HG02588 (cell line): Measurements from ENCODE around the gene DPAGT1.

ENCODE experiments used
- ATAC-seq: cut with Tn5 transposase; IDR thresholded peaks from one replicate; pipeline ENCODE4 v1.9.1; 2021; ENCODE audit warnings: mild to moderate bottlenecking, moderate library complexity; ENCODE audit not compliant: unreplicated experiment

Gene DPAGT1

GRCh38 chr11:119095066-119095880 lies 6.4 kb downstream of the DPAGT1 start:
- ATAC-seq: peak; percentile 76

DNA sequence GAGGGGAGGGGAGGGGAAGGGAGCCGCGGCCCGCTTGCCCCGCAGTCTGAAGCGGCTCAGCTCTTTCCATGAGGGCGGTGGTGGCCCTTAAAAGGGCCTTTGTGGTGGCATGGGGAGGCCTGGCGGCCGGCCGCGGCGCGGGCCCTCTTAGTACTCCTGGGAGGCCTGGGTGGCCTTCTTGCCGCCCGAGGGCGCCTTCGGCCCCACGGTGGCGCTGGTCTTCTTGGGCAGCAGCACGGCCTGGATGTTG lies 6.9 kb downstream of the DPAGT1 start:
- peak; percentile 40 for ATAC-seq

DNA sequence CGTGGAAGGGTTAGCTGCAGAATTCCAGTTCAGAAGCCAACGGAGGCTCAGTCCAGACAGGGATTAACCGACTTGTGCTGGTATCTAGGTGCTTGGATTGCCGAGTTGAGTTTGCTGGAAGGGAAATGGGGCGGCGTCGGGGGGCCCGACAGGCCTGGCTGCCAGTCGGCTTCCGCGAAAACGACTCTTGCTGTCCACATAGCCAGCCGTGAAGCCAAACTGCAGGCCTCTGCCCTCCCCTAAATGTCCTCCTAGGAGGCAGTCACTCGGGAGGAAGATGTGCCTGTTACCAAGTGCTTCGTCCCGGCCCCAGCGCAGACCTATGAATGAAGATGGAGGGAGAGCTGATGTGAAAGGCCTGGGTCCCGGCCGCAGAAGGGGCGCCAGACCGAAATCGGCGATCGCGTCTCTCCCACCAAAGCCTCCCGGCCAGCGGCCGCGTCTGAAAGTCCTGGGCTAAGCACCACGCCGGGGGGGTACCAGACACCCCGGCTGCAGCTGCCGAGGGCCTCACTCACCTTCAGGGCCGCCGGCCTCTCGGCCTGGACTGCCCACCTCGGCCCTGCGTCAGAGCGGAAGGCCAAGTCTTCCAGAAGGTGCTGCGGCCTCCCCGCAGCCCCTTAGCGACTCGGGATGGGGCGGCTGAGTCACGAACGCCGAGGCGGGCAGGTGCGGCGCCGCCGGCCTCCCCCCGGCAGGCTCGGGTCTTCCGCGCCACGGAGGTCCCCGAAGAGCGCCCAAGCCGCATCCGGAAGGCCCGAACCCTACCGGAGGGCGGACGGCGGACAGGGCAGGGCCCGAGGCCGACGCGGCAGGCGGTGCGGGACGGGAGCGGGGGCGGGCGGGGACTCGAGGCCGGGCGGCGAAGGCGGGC lies 7.5 kb downstream of the DPAGT1 start:
- peak; percentile 9 for ATAC-seq

GRCh38 chr11:119092880-119093842 lies 8.5 kb downstream of the DPAGT1 start:
- no peak for ATAC-seq

- ATAC-seq: no peak
Observed at GRCh38 chr11:119091966-119092879, 9.4 kb downstream of the DPAGT1 start.

DNA sequence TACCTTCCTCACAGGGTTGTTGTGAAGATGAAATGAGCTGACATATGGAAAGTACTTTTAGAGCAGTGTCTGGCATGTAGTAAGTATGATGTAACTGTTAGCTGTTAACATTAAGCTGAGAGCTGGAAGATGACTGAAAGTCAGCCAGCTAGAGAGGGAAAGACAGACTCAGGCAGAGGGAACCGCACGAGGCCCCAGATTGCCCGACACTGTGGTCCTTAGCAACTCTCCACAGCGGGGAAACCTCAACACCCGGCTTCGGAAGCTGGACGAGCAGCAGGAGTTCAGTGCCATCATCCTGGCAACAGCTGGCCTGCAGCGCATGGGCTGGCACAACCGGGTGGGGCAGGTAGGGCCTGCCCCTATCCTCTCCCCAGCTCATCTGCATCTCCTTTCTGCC lies 10.5 kb downstream of the DPAGT1 start:
- no peak for ATAC-seq

GRCh38 chr11:119089319-119089718 lies 12.3 kb downstream of the DPAGT1 start:
- no peak for ATAC-seq

DNA sequence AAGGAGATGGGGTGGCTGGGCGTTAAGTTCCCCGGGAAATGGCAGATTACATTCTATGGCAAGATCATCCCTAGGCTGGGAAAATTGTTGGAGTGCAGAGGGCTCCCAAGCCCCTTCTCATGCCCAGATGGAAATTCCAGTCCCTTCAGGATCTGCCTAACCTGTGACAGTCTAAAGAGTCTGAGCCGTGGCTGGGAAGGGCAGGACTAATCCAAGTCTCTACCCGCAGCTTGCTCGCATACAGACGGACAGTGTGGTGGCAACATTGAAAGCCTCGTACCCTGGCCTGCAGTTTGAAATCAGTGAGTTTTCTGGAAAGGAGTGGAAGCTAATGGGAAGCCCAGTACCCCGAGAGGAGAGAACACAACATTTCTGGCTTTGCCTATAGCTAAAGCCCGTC lies 13.2 kb downstream of the DPAGT1 start:
- ATAC-seq: no peak

DNA sequence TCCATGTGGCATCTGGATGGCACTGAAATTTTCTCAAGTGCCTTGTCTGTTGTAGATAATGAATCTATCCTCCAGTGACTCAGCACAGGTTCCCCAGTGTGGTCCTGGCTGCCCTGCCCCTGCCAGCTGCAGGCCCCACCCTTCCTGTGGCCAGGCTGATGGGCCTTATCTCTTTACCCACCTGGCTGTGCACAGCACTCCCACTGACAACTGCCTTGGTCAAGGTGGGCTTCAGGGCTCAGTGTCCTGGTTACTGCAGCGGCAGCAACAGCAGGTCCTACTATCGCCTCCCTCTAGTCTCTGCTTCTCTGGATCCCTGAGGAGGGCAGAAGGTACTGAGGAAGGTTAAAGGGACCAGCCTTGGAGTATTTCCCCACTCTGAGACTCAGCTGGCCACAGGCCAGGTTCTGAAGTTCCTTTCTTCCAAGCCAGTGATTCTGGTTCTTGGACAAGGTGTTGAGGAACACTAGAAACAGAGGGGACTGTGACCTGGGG lies 13.9 kb downstream of the DPAGT1 start:
- no peak for ATAC-seq

DNA sequence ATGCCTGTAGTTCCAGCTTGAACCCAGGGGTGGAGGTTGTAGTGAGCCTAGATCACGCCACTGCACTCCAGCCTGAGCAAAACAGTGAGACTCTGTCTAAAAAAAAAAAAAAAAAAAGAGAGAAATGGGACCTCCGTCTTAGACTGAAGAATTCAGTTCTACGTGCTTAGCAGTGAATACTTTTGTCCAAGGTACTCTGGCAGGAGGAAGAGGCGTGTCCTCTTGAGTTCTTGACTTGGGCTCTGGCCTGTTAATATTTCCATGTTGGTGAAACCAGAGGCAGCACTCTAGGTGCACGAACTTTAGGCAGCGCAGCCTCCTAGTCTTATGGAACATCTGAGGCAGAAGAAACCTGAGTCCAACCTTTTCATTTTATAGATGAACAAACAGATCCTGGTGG lies 14.5 kb downstream of the DPAGT1 start:
- ATAC-seq: no peak

DNA sequence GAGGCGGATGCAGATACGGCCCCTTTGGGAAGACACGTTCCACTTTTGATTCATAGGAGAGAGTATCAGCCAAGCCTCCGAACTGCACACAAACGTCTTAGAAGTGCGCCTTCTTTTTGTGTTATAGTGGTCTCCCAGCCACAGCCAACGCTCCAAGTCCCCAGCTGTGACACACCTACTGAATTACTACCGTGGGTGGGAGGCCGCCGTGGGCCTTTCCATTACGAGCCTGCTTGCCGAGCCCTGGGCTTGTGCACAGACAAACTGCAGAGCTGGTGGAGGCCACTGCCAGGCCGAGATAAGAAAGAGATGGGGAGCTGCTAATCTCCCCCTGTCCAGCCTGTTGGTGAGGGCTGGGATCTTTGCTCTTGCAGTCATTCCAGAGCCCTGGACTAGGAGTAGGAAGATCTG lies 16.2 kb downstream of the DPAGT1 start:
- ATAC-seq: no peak

DNA sequence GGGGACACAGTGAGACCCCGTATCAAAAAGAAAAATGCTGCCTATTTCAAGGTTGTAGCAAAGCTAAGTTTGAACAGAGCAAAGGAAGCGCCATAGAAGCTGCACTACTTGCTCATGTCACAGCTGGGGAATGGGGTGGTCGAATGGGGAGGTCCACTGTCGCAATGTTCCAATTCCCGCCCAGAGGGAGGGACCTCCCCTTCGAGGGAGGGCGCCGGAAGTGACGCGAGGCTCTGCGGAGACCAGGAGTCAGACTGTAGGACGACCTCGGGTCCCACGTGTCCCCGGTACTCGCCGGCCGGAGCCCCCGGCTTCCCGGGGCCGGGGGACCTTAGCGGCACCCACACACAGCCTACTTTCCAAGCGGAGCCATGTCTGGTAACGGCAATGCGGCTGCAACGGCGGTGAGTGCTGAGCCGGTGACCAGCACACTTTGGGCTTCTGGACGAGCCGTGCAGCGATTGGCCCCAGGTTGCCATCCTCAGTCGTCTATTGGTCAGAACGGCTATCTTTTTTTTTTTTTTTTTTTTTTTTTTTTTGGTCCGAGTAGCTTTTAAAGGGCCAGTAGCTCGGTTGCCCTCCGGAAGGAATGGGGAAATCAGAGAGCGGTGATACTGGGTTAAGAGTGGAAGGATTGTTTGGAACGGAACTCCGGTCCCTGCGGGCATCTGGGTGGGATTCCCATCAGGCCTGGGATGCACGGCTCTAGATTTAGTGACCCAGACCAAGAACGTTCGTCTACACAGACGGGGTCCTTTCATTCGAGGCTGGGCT lies 16.8 kb downstream of the DPAGT1 start, which contains the start of gene HMBS:
Gene HMBS (plus strand): TSS at position 219 of the 774 bp plus-strand sequence. CDS start 153 bp downstream, at position 372.
- peak; percentile 88 for ATAC-seq

- no peak for ATAC-seq
Observed at GRCh38 chr11:119081682-119082260, 19.9 kb downstream of the DPAGT1 start.

DNA sequence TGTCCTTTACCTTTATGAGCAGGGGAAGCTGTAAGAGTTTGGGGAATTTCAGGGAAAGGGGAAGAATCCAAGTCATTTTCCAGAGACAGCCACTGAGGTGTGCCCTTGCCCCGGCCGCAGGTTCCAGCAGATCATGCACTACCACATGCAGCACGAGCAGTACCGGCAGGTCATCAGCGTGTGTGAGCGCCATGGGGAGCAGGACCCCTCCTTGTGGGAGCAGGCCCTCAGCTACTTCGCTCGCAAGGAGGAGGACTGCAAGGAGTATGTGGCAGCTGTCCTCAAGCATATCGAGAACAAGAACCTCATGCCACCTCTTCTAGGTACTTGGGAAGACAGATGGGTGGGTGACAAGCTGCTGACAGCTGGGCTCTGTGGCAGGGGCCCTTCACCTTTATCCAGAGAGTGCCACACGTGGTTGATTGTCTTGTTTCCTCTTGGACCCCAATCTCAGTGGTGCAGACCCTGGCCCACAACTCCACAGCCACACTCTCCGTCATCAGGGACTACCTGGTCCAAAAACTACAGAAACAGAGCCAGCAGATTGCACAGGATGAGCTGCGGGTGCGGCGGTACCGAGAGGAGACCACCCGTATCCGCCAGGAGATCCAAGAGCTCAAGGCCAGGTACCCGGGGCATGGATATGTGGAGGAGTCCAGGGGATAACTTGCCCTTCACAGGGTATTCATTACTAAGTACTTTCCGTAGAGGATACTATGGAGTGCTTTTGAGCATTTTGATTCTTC lies 22.8 kb downstream of the DPAGT1 start:
- no peak for ATAC-seq

- no peak for ATAC-seq
Observed at GRCh38 chr11:119077839-119078238, 23.8 kb downstream of the DPAGT1 start.

DNA sequence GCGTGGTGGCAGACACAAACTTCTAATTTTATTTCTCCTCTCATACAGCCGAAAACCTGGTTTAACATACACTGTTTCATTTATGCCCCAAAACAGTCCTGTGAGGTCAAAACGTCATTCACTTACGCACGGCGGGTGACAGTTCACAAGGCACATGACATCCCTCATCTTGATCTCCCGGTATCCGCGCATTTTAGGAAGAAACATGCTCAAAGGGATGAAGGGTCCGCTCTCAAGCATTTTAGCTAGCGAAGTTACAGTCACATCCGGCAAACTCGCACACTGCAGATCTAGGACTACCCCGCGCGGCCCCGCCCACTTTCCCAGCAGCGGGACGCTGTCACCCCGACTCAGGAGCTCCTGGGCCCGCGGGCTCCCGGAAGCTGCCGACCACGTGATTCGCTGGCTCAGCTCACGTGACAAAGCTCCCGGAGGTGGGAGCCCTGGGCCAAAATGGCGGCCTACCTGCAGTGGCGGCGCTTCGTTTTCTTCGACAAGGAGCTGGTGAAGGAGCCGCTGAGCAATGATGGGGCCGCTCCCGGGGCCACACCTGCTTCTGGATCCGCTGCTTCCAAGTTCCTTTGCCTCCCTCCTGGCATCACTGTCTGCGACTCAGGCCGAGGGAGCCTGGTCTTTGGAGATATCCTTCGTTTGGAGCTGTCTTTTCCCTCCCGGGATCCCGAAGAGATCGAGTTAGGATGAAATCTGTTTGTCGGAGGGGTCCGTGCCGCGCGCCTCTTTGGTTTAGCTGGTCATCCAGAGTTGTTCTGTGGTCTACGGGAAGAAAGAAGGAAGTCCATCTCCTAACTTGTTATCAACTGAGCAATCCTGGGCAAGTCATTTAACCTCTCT lies 34.1 kb downstream of the DPAGT1 start, which contains the start of gene VPS11:
Gene VPS11 (plus strand): TSS at position 448 of the 852 bp plus-strand sequence. CDS start 6 bp downstream, at position 454.
- ATAC-seq: peak; percentile 94

GRCh38 chr11:119065369-119065768 lies 36.3 kb downstream of the DPAGT1 start:
- no peak for ATAC-seq
